Heart left ventricle (tissue), 16 donors: ENCODE data around the gene DIRAS2. TPM values are rescaled to one million over a fixed set of nuclear protein-coding genes. Genes with fewer than 3 reads are reported as not detected.

Source experiments
- ATAC-seq, 4 donors: fragments of 200-7000 bp; cut with Tn5 transposase; one replicate each; pipeline ENCODE4 v1.9.1; 2020 to 2022; ENCODE audit warnings: moderate library complexity in 4 of 4, mild to moderate bottlenecking in 3 of 4, moderate number of reproducible peaks in 1 of 4
- DNase-seq, 5 donors: peaks; one replicate each; pipeline ENCODE4 v3.0.0-alpha.2; 2020
- H3K27ac ChIP-seq, 12 donors: fragments of 200-600 bp; sonication (generic) in 4 of 12; one replicate each; pipeline versions ENCODE4 v1.5.0 to v1.8.0; 2016 to 2022; ENCODE audit warnings: mild to moderate bottlenecking in 2 of 12
- H3K27me3 ChIP-seq, 9 donors: fragments of 200-600 bp; sonication (generic) in 2 of 9; one replicate each; pipeline versions ENCODE4 v1.5.1 to v1.8.0; 2016 to 2022; ENCODE audit warnings: mild to moderate bottlenecking in 3 of 9
- H3K36me3 ChIP-seq, 9 donors: fragments of 200-600 bp; sonication (generic) in 2 of 9; one replicate each; pipeline versions ENCODE4 v1.5.0 to v1.8.0; 2018 to 2022; ENCODE audit warnings: mild to moderate bottlenecking in 2 of 9
- H3K4me1 ChIP-seq, 12 donors: fragments of 200-600 bp; sonication (generic) in 4 of 12; one replicate each; pipeline versions ENCODE4 v1.5.0 to v1.8.0; 2016 to 2022; ENCODE audit warnings: mild to moderate bottlenecking in 3 of 12
- H3K4me3 ChIP-seq, 12 donors: fragments of 200-600 bp; sonication (generic) in 4 of 12; one replicate each; pipeline versions ENCODE4 v1.5.0 to v1.8.0; 2017 to 2022; ENCODE audit warnings: mild to moderate bottlenecking in 9 of 12, moderate library complexity in 4 of 12
- H3K9me3 ChIP-seq, 12 donors: fragments of 200-600 bp; sonication (generic) in 4 of 12; one replicate each; pipeline versions ENCODE4 v1.5.0 to v1.8.0; 2016 to 2022; ENCODE audit warnings: mild to moderate bottlenecking in 1 of 12
- CTCF ChIP-seq, 12 donors: fragments of 200-600 bp; sonication (generic) in 4 of 12; IDR thresholded peaks; one replicate each; pipeline versions ENCODE4 v1.5.0 to v1.8.0; 2018 to 2022; ENCODE audit warnings: antibody characterized with exemption in 12 of 12, mild to moderate bottlenecking in 5 of 12
- POLR2A ChIP-seq, 2 donors: fragments of 450-650 bp; IDR thresholded peaks; one replicate each; pipeline ENCODE4 v1.6.1; 2017; ENCODE audit warnings: antibody characterized with exemption in 2 of 2, mild to moderate bottlenecking in 2 of 2, moderate library complexity in 2 of 2
- WGBS, 4 donors: extraction: QIAGEN DNeasy Blood & Tissue Kit in 2 of 4; methylation state at CpG; one replicate each; pipeline versions ENCODE4 v1.1.5 to v1.1.7; 2013 to 2018; 5-methylcytosine and 5-hydroxymethylcytosine counted together
- intact Hi-C, 10 donors: fragments of 100-400 bp; cut with DNase I; formaldehyde crosslinking; loops; one replicate each; pipeline versions ENCODE4 v1.11.1 to v1.14.2; 2022
- polyA plus RNA-seq, 2 donors: library from polyadenylated mRNA; stranded (reverse); fragments of 200-250 nt; gene quantifications; one replicate each; pipeline ENCODE4 v1.2.3, GENCODE V29; 2013
- total RNA-seq, 9 donors: library from RNA; depleted of rRNA in 2 of 9; stranded (reverse); fragments of >200 nt in 2 of 9; fragmentation: NEBNext Ultra II Directional in 3 of 9; extraction: Animal tissue kit (Norgen Biotek cat#: 25700) in 3 of 9; gene quantifications; one replicate each; pipeline versions ENCODE4 v1.1.0 to v1.2.4, GENCODE V29; 2016 to 2023
- donor health status: ischemic (EF 13 %, LVEDD 7.1; RV severe dilation, severe dysfunction).
- donor health status: healthy with polysubstance abuse.
- donor health status: DM: no; HTN: yes; CAD: no.
- donor health status: DM: no; HTN: no; CAD: no.
- donor health status: ischemic (EF 25% LVEDD 6.9; RV normal size, moderate dysfunction).
- donor health status: ischemic (EF 25% LVEDD 5.7; RV mildly dilated, moderate dysfunction).
- donor health status: healthy.
- donor health status: DM: yes; HTN: yes; CAD: no.
- donor health status: ischemic (EF 35%, LVEDD 5.7; RV mildly dilated, moderate dysfunction).
- donor health status: nonischemic (EF 11% LVEDD 7.7; RV severe dilation, severe dysfunction).
- donor health status: DM: yes; HTN: yes; CAD: no.
- donor health status: PGD.
- donor health status: ischemic (EF 29% LVEDD 5.4; RV normal size, mild dysfunction).
- donor health status: nonischemic (EF 23%, LVEDD 6.1; RV moderate dilation, normal function).

Gene DIRAS2
- total and polyA plus RNA-seq, 11 donors = 0.09 to 0.96 (median 0.15) TPM; not detected in 7

- DNase-seq = no peak
- no peaks in the 10 kb centered on the region for H3K4me1 ChIP-seq
- no peak overlapping the region for H3K27ac ChIP-seq
- no peak overlapping the region for H3K4me3 ChIP-seq
- H3K9me3 ChIP-seq = no peaks in the 10 kb centered on the region
- H3K27me3 ChIP-seq = peaks cover 0 to 15% (median 0%) of the 10 kb centered on the region in 9 donors
- TF ChIP-seq POLR2A (IDR thresholded peaks at IDR 0.05) (no peak), CTCF (IDR thresholded peaks at IDR 0.05) (no peak)
- intact Hi-C loops = no loop called here
- no peak for ATAC-seq
- H3K36me3 ChIP-seq = no peaks in the 10 kb centered on the region
- 87 to 93% (median 89%) methylated on average over 18 of the region's 18 CpGs for WGBS, 4 donors
Measured at GRCh38 chr9:90613502-90613901, 29.1 kb downstream of the DIRAS2 start.

- WGBS, 4 donors = 85 to 93% (median 92%) methylated on average over 14 of the region's 14 CpGs
- Histone ChIP-seq H3K36me3 (no peaks in the 10 kb centered on the region), H3K27me3 (peaks cover 0 to 15% (median 0%) of the 10 kb centered on the region in 9 donors), H3K4me3 (no peak overlapping the region), H3K27ac (no peak overlapping the region), H3K4me1 (no peaks in the 10 kb centered on the region), H3K9me3 (no peaks in the 10 kb centered on the region)
- TF ChIP-seq CTCF (IDR thresholded peaks at IDR 0.05) = no peak
- no peak for TF ChIP-seq POLR2A (IDR thresholded peaks at IDR 0.05)
- intact Hi-C loops = no loop called here
- no peak for ATAC-seq
- no peak for DNase-seq
Measured at GRCh38 chr9:90612957-90613356, 29.7 kb downstream of the DIRAS2 start.

GRCh38 chr9:90611568-90611967, 31.1 kb downstream of the DIRAS2 start:
- TF ChIP-seq CTCF (IDR thresholded peaks at IDR 0.05) = no peak
- H3K9me3 ChIP-seq = no peaks in the 10 kb centered on the region
- intact Hi-C loops = no loop called here

GRCh38 chr9:90611121-90611520, 31.5 kb downstream of the DIRAS2 start:
- DNase-seq (no peak), ATAC-seq (no peak)
- H3K9me3 ChIP-seq = no peaks in the 10 kb centered on the region
- peaks cover 0 to 16% (median 0%) of the 10 kb centered on the region in 9 donors for H3K27me3 ChIP-seq
- no peak overlapping the region for H3K27ac ChIP-seq
- intact Hi-C loops = no loop called here
- TF ChIP-seq CTCF (IDR thresholded peaks at IDR 0.05) (no peak), POLR2A (IDR thresholded peaks at IDR 0.05) (no peak)
- H3K4me1 ChIP-seq = no peaks in the 10 kb centered on the region
- H3K4me3 ChIP-seq = no peak overlapping the region
- H3K36me3 ChIP-seq = no peaks in the 10 kb centered on the region
- 78 to 85% (median 83%) methylated on average over 7 of the region's 7 CpGs for WGBS, 4 donors

More at GRCh38 chr9:90611568-90611967, 31.1 kb downstream of the DIRAS2 start:
- no peak for DNase-seq
- no peak overlapping the region for H3K27ac ChIP-seq
- ATAC-seq = no peak
- no peaks in the 10 kb centered on the region for H3K4me1 ChIP-seq
- 39 to 53% (median 48%) methylated on average over 1 to 3 of the region's 3 CpGs for WGBS, 4 donors
- no peak overlapping the region for H3K4me3 ChIP-seq
- peaks cover 0 to 19% (median 0%) of the 10 kb centered on the region in 9 donors for H3K27me3 ChIP-seq
- no peaks in the 10 kb centered on the region for H3K36me3 ChIP-seq
